Astrocyte of the cerebellum (primary cell): Measurements from ENCODE around the gene TKTL1.
A peak's percentile ranks its signal among the peaks of the same experiment; 100 is the strongest.

ENCODE experiments used
- DNase-seq: peaks from one replicate; pipeline ENCODE4 v3.0.0-alpha.2; 2011; ENCODE audit warnings: low read depth
- H3K4me3 ChIP-seq: 2 replicates; pipeline ENCODE4 v1.5.1; 2011; ENCODE audit warnings: mild to moderate bottlenecking, low read depth, low read length, moderate library complexity
- CTCF ChIP-seq: IDR thresholded peaks from 2 replicates; pipeline ENCODE4 v1.5.1; 2012; ENCODE audit warnings: low read length, low read depth, moderate library complexity, mild to moderate bottlenecking; ENCODE audit errors: missing control alignments
- in situ Hi-C: cut with HindIII; loops from 2 replicates; pipeline ENCODE4 v1.10.0; 2017; ENCODE audit warnings: low sequenced_read_pairs

TKTL1 gene

GRCh38 chrX:154378799-154379568 lies 83.4 kb downstream of the TKTL1 start, which contains the start of gene EMD:
EMD (plus strand) TSS chrX:154379295; CDS start chrX:154379485, 190 bp downstream.
- TF ChIP-seq CTCF = no peak
- H3K4me3 ChIP-seq = peak within 1 kb of the TSS; percentile 71
- peak; percentile 90 for DNase-seq
- in situ Hi-C loops = no loop called here

DNA sequence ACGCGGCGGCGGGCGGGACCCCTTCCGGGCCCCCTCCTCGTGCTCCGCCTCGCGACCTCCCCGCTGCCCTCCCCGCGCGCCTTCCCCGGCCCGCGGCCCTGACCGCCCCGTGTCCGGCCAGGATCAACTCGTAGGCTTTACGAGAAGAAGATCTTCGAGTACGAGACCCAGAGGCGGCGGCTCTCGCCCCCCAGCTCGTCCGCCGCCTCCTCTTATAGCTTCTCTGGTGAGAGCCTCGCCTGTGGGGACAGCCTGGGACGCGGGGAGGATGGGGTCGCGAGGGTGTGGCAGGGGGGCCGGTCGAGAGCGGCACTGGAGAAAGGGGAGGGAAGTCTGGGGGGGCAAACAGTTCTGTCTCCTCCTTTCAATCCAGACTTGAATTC lies 84.0 kb downstream of the TKTL1 start:
- H3K4me3 ChIP-seq = peak overlapping the region; percentile 71
- no peak for DNase-seq
- in situ Hi-C loops = no loop called here
- TF ChIP-seq CTCF = no peak
